Stimulated activated CD8-positive, alpha-beta memory T cell treated with anti-CD3 and anti-CD28 coated beads, Interleukin-2, amount 100 ng/mL, for 1 hour (primary cell): ENCODE results near the gene TRHDE.

ENCODE experiments used
- DNase-seq, 2 donors: peaks; one replicate each; pipeline ENCODE4 v3.0.0-alpha.2; 2020; ENCODE audit warnings: low read depth in 2 of 2

Gene TRHDE

GRCh38 chr12:72315858-72316257, 43.7 kb downstream of the TRHDE start:
- no peak for DNase-seq

DNA sequence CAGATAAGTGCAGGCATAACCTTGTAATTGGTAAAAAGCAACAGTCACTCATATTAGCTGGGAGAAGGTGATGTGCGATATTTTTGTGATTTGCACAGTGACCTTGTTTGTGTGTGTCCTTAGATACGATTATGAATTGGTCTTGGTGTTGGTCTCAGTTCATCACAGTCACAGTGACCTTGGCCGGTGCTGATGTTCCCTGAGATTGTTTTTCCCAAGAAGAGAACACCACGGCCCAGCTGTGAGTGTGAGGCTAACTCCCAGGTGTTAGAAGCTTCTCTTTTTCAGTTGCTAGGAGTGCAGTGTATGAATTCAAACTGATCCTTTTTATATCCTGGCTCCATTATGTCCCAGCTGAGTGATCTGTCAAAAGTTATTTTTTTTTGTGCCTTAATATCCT, 46.2 kb downstream of the TRHDE start:
- no peak for DNase-seq

DNA sequence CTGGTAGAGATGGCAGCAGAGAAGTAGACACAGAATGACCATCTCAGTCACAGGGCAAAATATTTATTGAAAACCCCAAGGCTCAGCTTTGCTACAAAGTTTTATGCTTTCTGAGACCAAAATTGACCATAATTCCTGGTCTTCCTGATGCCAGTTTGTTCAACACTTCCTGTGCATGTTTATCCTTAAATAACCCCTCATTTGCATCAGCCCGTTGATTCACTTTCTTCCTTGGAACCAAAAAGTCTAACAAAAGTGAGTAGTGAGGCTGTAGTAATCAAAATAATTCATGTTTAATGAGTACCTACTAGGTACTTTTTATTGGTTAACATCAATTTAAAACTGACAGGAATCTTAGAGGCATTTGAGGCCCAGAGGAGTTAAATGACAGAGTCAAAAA, 51.7 kb downstream of the TRHDE start:
- DNase-seq: no peak

- no peak for DNase-seq
Observed at GRCh38 chr12:72330301-72330700, 58.1 kb downstream of the TRHDE start.

DNA sequence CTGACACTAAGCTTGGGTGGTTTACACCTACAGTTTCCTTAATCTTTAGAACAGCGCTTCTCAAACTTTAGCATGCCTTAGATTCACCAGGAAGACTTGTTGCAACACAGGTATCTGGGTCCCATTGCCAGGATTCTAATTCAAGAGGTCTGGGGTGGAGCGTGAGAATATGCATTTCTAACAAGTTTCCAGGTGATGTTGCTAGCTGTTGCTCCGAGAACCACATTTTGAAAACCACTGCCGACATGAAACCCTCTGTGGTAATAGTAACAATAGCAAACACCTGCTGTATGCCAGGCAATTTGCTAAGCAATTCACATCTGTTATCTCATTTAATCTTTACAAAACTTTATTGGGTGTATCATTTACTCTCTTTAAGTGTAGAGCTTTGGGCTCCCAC, 58.6 kb downstream of the TRHDE start:
- no peak for DNase-seq

DNA sequence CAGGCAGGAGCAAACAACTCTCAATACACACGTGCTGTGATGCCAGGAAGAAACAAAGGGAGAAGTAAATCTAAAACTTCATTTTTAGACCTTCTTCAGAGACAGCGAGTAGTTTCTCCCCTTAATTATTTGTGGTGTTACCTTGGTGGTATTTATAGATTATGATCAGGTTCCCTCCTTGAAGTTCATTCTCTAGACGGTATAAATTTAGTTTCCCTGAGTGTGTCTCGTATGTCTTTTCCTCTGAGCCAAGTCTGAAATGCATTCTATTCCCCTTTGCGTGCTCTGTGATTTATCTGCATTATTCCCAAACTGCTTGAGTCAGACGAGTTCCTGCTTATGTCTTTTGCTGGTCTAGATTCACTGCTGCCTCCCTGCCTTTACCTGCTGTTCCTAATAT, 65.2 kb downstream of the TRHDE start:
- no peak for DNase-seq

DNA sequence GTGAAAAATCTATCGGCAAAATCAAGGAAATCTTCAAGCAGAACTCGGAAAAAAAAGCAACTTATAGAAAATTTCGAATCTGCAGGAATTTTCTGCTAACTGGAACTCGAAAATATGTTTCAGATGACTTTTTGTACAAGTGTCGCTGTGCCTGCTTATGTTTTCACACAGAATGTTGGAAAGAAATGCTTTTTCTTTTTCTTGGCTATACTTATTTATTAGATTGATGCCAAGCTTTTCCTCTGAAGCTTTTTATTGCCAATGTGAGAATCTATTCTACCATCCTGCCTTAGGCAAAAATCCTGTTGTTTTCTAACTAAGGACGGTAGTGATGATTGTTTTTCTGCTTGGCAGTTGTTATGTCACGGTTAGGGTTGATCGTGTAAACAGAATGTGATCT, 65.8 kb downstream of the TRHDE start:
- no peak for DNase-seq

DNA sequence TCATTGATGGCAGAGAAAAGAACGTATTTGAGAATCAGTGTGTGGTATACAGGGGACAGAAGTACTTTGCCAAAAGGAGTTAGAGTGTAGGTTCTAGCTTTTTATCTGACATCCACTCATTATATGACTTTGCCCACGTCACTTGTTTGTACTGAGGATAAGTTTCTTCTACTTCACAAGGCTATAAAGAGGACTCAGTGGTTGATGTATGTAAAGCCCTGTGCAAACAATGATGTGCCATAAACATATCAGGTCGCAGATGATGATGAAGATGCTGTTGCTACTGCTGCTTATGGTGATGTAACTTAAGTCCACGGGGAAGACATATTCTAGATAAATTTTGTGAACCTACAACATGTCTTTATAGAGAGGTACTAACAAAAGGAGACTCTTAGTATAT, 66.3 kb downstream of the TRHDE start:
- no peak for DNase-seq

- DNase-seq: no peak
Observed at GRCh38 chr12:72346363-72346944, 74.3 kb downstream of the TRHDE start.

DNA sequence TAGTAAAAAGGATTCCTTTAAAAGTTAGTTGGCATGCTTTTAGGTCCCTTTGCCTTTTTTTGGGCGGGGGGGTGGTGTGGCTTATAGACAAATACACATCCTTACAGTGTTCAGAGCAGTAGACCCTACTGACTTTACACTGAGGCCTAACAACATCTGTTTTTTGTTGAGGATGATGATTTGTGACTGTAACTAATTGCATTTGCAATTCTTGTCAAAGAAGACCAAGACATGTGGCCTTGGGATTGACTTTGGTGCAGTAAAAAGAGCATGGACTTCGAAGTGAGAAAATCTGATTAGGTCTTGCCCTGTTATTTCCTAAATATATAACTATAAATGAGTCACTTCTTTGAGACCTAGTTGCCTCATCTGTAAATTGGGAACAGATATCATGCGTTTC, 77.3 kb downstream of the TRHDE start:
- no peak for DNase-seq

DNA sequence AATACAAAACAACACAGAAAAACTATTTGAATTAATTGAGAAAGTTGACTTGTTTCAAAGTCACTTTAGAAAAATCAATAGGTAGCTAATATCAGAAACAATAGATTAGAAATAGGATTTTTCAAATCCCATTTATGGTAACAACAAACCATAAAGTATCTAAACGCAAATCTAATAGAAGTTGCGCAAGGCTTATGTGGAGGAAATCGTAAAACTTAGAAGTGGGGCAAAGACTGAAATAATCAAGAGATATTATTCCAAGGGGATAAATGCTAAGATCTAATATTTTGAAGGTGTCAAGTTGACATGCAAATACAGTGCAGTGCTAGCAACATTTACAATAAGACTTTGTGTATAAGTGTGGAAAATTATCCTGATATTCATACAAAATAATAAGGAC, 87.2 kb downstream of the TRHDE start:
- DNase-seq: no peak

- no peak for DNase-seq
Observed at GRCh38 chr12:72365151-72365550, 93.0 kb downstream of the TRHDE start.

DNA sequence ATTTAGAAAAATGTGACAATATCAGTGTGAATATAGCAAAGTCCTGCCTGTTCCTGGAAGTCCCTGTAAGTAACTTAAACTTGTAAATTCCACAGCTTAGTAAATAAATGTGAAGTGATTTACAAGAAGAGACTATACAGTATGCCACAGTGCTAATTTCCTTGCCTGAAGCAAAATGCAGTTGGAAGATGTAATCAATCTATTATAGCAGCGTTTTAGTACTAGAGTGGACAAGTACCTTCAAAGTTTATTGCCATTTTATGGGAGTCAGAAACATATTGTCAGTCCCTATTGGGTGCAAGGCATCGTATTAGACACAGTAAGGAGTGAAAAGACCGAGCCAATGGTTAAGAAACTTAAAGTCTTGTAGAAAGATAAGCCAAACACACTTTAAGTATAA, 94.1 kb downstream of the TRHDE start:
- no peak for DNase-seq

- no peak for DNase-seq
Observed at GRCh38 chr12:72368298-72368697, 96.1 kb downstream of the TRHDE start.

GRCh38 chr12:72368719-72369422, 96.7 kb downstream of the TRHDE start:
- no peak for DNase-seq

DNA sequence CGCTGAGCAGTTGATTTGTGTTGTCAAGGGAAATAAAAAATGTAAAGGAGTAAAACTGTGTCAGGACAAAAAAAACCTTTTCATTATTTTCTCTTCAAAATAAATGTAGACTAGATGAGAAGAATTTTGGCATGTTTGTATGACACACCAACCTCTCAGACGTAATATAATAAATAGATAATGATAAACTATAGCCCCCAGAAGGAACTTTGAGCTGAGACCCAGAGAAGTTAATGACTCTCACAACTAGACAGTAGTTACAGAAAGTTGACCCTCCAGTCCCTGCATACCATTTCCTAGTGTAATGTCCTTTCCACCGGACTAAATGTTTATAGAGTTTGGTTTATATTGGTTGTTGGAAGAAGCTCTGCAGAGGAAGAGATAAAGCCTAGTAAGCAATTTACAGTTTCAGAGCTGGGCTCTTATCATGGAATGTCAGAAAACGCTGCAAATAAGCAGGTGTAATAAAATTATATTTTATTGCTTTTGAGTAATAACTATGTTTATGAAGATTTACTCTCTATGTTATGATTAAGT, 97.3 kb downstream of the TRHDE start:
- no peak for DNase-seq

- no peak for DNase-seq
Observed at GRCh38 chr12:72380441-72380840, 108.3 kb downstream of the TRHDE start.

DNA sequence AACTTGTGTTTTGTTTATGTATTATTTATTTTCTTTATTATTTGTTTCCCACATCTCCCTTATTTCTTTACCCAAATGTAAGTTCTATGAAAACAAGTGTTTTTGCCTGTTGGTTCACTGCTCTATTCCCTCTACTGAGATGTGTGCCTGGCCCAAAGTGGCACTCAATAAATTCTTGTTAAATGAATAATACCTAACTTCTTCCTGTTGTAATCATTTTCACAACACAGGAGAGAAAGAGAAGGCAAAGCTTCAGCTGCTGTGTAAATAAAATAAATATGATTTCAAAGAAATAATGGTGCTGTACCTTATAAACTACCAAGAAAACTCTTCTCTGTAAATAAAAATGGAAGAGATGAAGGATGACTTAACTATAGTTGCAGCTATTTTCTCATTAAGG, 116.2 kb downstream of the TRHDE start:
- DNase-seq: no peak

DNA sequence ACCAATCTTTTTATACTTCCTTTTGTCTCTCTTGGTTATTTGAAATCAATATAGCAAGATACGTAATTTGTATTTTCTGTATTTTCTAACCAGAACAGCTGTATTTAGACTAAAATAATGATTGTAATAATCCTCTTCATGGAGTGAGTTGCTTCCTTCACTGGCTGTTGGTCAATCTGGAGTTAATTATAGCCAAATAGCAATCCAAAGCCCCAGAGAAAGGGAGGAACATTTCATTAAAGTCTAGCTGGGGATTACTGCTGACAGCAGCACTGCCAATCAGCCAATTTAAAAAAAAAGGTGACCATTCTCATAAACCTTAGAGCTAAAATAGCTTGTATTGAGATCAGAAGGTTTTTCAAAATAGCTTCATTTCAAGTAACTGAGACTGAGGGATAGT, 118.0 kb downstream of the TRHDE start:
- DNase-seq: no peak

DNA sequence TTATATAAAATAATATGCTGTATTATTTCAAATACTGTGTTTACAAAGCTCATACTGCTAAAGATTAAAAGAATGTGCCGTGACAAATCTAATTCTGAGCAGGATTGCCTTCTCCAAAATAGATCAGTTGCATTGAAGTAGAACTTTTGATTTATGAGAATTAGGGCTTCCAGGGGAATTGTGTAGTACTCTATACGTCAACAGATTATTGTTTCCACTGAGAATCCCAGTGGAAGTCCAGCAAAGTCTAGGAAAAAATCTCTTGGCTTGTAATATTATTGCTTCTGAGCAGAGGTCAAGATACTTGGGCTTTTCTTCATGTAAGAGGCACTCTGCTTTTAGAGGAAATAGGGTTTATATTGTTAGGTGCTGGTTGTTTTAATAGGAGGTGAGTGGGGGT, 133.9 kb downstream of the TRHDE start:
- DNase-seq: no peak

DNA sequence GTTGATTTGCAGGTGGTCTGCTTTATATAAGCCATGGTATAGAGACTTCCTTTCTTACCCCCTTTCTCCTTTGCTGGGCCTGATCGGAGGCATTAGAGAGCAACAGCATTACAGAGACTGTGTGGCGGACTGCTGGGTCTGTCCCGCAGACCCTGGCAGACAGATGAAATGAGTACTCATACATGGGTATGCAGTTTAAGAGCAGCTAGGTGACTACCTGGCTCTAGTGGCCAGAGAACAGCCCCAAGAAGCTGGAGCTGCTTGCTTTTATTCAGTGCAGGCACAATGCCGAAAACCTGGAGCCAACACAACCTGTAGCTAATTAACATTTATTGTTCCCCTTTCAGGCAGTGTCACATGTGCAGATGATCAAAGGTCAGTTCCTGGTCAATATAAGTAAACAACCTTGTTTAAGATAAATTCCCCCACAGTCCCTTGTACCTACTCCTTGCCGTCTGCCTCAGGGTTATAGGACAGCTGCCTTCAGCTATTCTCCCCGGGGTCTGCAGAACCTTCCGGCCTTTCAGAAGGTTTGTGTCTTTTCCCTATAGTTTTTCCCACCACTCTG, 160.0 kb downstream of the TRHDE start:
- no peak for DNase-seq

DNA sequence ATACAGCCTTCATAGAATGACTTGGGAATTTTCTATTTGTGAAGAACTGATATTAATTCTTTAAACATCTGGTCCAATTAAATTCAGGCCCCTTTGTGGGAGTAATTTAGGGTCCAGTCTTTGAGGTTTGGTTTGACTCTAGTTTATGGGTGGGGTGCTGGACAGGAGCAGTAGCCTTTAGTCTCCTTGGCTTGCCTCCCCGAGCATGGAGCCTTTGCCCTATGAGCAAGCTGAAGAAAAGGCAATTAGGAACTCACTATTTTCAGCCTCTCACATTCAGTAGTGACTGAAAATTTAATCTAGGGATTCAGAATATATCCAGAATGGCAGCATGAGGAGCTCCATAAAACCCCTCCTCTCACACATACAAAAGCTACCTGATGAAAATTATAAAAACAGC, 161.1 kb downstream of the TRHDE start:
- DNase-seq: no peak

GRCh38 chr12:72434999-72435398, 162.8 kb downstream of the TRHDE start:
- DNase-seq: no peak
